Sigmoid colon (tissue), 7 donors: ENCODE results near the gene GRAP2. TPM values are rescaled to one million over a fixed set of nuclear protein-coding genes. Genes with fewer than 3 reads are reported as not detected.

Experiments used
- DNase-seq: peaks from one replicate; pipeline ENCODE4 v3.0.0-alpha.2; 2019
- H3K27ac ChIP-seq, 4 donors: fragments of 200-600 bp; sonication (generic); one replicate each; pipeline ENCODE4 v1.5.1; 2016 to 2019; ENCODE audit warnings: mild to moderate bottlenecking in 1 of 4
- H3K27me3 ChIP-seq, 3 donors: fragments of 200-600 bp; sonication (generic); one replicate each; pipeline ENCODE4 v1.5.1; 2019; ENCODE audit warnings: mild to moderate bottlenecking in 1 of 3
- H3K36me3 ChIP-seq, 4 donors: fragments of 200-600 bp; sonication (generic); one replicate each; pipeline ENCODE4 v1.5.1; 2016 to 2019
- H3K4me1 ChIP-seq, 4 donors: fragments of 200-600 bp; sonication (generic); one replicate each; pipeline ENCODE4 v1.5.1; 2017 to 2019
- H3K4me3 ChIP-seq, 4 donors: fragments of 200-600 bp; sonication (generic); one replicate each; pipeline ENCODE4 v1.5.1; 2017 to 2019; ENCODE audit warnings: mild to moderate bottlenecking in 2 of 4, moderate library complexity in 1 of 4
- H3K9me3 ChIP-seq, 4 donors: fragments of 200-600 bp in 3 of 4; sonication (generic) in 3 of 4; one replicate each; pipeline versions ENCODE4 v1.5.1 to v1.6.1; 2013 to 2019
- CTCF ChIP-seq, 4 experiments: fragments of 450-650 bp in 3 of 4; fragments of 200-600 bp in 1 of 4; IDR thresholded peaks; one replicate each; pipeline ENCODE4 v1.5.1; 2016 to 2019; ENCODE audit warnings: antibody characterized with exemption in 4 of 4, mild to moderate bottlenecking in 3 of 4, moderate library complexity in 2 of 4
- EP300 ChIP-seq, 4 donors: sonication (generic); formaldehyde crosslinking; IDR thresholded peaks; one replicate each; pipeline ENCODE4 v1.6.1; 2017; ENCODE audit warnings: antibody characterized with exemption in 4 of 4
- POLR2A ChIP-seq, 2 donors: fragments of 450-650 bp; IDR thresholded peaks; one replicate each; pipeline ENCODE4 v1.6.1; 2016; ENCODE audit warnings: antibody characterized with exemption in 2 of 2, mild to moderate bottlenecking in 2 of 2, moderate library complexity in 2 of 2
- POLR2AphosphoS5 ChIP-seq, 4 donors: sonication (generic); formaldehyde crosslinking; IDR thresholded peaks; one replicate each; pipeline ENCODE4 v1.6.1; 2017; ENCODE audit warnings: antibody characterized with exemption in 4 of 4
- WGBS, 2 donors: extraction: QIAGEN DNeasy Blood & Tissue Kit; methylation state at CpG; one replicate each; pipeline ENCODE4 v1.1.7; 2013; 5-methylcytosine and 5-hydroxymethylcytosine counted together
- intact Hi-C: fragments of 100-400 bp; cut with DNase I; formaldehyde crosslinking; loops from one replicate; pipeline ENCODE4 v1.15.1; 2023
- polyA plus RNA-seq, 3 donors: library from polyadenylated mRNA; stranded (reverse); fragments of 200-250 nt; gene quantifications; one replicate each; pipeline ENCODE4 v1.2.3, GENCODE V29; 2013
- total RNA-seq, 4 donors: library from RNA; depleted of rRNA; stranded (reverse); fragments of >200 nt; gene quantifications; one replicate each; pipeline ENCODE4 v1.1.0, GENCODE V29; 2016
- donor health status: healthy with polysubstance abuse.
- donor health status: Bipolar disorder and iron deficiency.
- donor health status: healthy.

Gene GRAP2
- total and polyA plus RNA-seq, 7 donors, result 0.46 to 9.7 (median 1.4) TPM

- Histone ChIP-seq H3K27ac (peak overlapping the region in 3 of 4 donors; percentile 31 to 49 (median 48)), H3K4me1 (peaks cover 0 to 18% (median 8%) of the 10 kb centered on the region in 4 donors), H3K4me3 (peak overlapping the region in 2 of 4 donors; percentile 23 to 27), H3K36me3 (no peaks in the 10 kb centered on the region), H3K27me3 (peaks cover 16 to 53% (median 47%) of the 10 kb centered on the region in 3 donors), H3K9me3 (no peaks in the 10 kb centered on the region)
- TF ChIP-seq EP300 (IDR thresholded peaks at IDR 0.05), result no peak
- no peak for TF ChIP-seq POLR2AphosphoS5 (IDR thresholded peaks at IDR 0.05)
- no peak for TF ChIP-seq POLR2A (IDR thresholded peaks at IDR 0.05)
- TF ChIP-seq CTCF (IDR thresholded peaks at IDR 0.05), result no peak
- no peak for DNase-seq
- intact Hi-C loops, result no loop called here
- 15 to 57% methylated on average over 35 of the region's 35 CpGs for WGBS, 2 donors
Measured at GRCh38 chr22:39995393-39996252, 94.7 kb downstream of the GRAP2 start.

GRCh38 chr22:39996732-39997131, 95.8 kb downstream of the GRAP2 start:
- Histone ChIP-seq H3K4me3 (no peak overlapping the region), H3K4me1 (peaks cover 0 to 18% (median 8%) of the 10 kb centered on the region in 4 donors), H3K27ac (peak overlapping the region in 3 of 4 donors; percentile 46 to 51 (median 49)), H3K9me3 (no peaks in the 10 kb centered on the region), H3K27me3 (peaks cover 16 to 53% (median 47%) of the 10 kb centered on the region in 3 donors), H3K36me3 (no peaks in the 10 kb centered on the region)
- WGBS, 2 donors, result 32 to 78% methylated on average over 3 of the region's 3 CpGs
- no peak for DNase-seq
- TF ChIP-seq EP300 (IDR thresholded peaks at IDR 0.05), result no peak
- no peak for TF ChIP-seq POLR2AphosphoS5 (IDR thresholded peaks at IDR 0.05)
- TF ChIP-seq POLR2A (IDR thresholded peaks at IDR 0.05), result no peak
- no peak for TF ChIP-seq CTCF (IDR thresholded peaks at IDR 0.05)
- intact Hi-C loops, result no loop called here

GRCh38 chr22:39997421-39997820, 96.5 kb downstream of the GRAP2 start:
- WGBS, 2 donors, result 74 to 87% methylated on average over 3 of the region's 3 CpGs

GRCh38 chr22:39997939-39998726, 97.2 kb downstream of the GRAP2 start:
- TF ChIP-seq EP300 (IDR thresholded peaks at IDR 0.05) (no peak), POLR2A (IDR thresholded peaks at IDR 0.05) (no peak), CTCF (IDR thresholded peaks at IDR 0.05) (no peak), POLR2AphosphoS5 (IDR thresholded peaks at IDR 0.05) (no peak)
- H3K27ac ChIP-seq, result peak overlapping the region in 1 of 4 donors; percentile 12
- H3K36me3 ChIP-seq, result no peaks in the 10 kb centered on the region
- H3K4me1 ChIP-seq, result peaks cover 0 to 18% (median 8%) of the 10 kb centered on the region in 4 donors
- H3K4me3 ChIP-seq, result no peak overlapping the region
- H3K9me3 ChIP-seq, result no peaks in the 10 kb centered on the region
- intact Hi-C loops, result no loop called here
- DNase-seq, result no peak
- WGBS, 2 donors, result 15 to 63% methylated on average over 11 of the region's 11 CpGs
- H3K27me3 ChIP-seq, result peaks cover 16 to 47% (median 43%) of the 10 kb centered on the region in 3 donors

More at GRCh38 chr22:39997421-39997820, 96.5 kb downstream of the GRAP2 start:
- Histone ChIP-seq H3K4me3 (no peak overlapping the region), H3K9me3 (no peaks in the 10 kb centered on the region), H3K27me3 (peaks cover 16 to 53% (median 47%) of the 10 kb centered on the region in 3 donors), H3K27ac (peak overlapping the region in 3 of 4 donors; percentile 46 to 51 (median 49)), H3K36me3 (no peaks in the 10 kb centered on the region), H3K4me1 (peaks cover 0 to 18% (median 8%) of the 10 kb centered on the region in 4 donors)
- intact Hi-C loops, result no loop called here
- TF ChIP-seq CTCF (IDR thresholded peaks at IDR 0.05) (no peak), POLR2AphosphoS5 (IDR thresholded peaks at IDR 0.05) (no peak), POLR2A (IDR thresholded peaks at IDR 0.05) (no peak), EP300 (IDR thresholded peaks at IDR 0.05) (no peak)
- DNase-seq, result no peak
